IMR-90 (cell line): ENCODE data around the gene DDI2. TPM values are rescaled to one million over a fixed set of nuclear protein-coding genes. Genes with fewer than 3 reads are reported as not detected.

Source experiments
- ATAC-seq: fragments of 200-7000 bp; cut with Tn5 transposase; 2 replicates; pipeline ENCODE4 v1.9.1; 2020; ENCODE audit warnings: low read depth, mild to moderate bottlenecking, moderate library complexity
- BruUV-seq: library from RNA; stranded (reverse); fragments of 400-500 nt; replicated peaks from 2 replicates; lab custom pipeline; 2021; lab: Mats Ljungman, UMichigan
- CTCF ChIA-PET: fragments of 300-600 bp; formaldehyde crosslinking; extraction: SDS; loops from one replicate; lab custom pipeline; 2021; ENCODE audit warnings: antibody characterized with exemption; lab: Yijun Ruan, JAX
- POLR2A ChIA-PET: fragments of 300-600 bp; sonication (Branson Sonifier 250); formaldehyde crosslinking; loops from one replicate; lab custom pipeline; 2022; ENCODE audit warnings: antibody characterized with exemption; ENCODE audit not compliant: unreplicated experiment; lab: Charles Lee
- DNase-seq: peaks from one replicate; pipeline ENCODE4 v3.0.0; 2013
- H2AFZ ChIP-seq: replicated peaks from 2 replicates; pipeline ENCODE3; 2013; ENCODE audit warnings: low read length, mild to moderate bottlenecking; ENCODE audit not compliant: poor library complexity
- H2AK5ac ChIP-seq: 2 replicates; pipeline ENCODE4 v1.6.1; 2013; ENCODE audit warnings: low read depth, low read length, inconsistent platforms
- H2AK9ac ChIP-seq: replicated peaks from 2 replicates; pipeline ENCODE3; 2013; ENCODE audit warnings: mild to moderate bottlenecking, low read depth, low read length, moderate library complexity; ENCODE audit not compliant: poor library complexity
- H2BK120ac ChIP-seq: 2 replicates; pipeline ENCODE4 v1.6.1; 2013; ENCODE audit warnings: low read depth, low read length, inconsistent platforms
- H2BK15ac ChIP-seq: 3 replicates; pipeline ENCODE4 v1.6.1; 2013; ENCODE audit warnings: low read depth, low read length, inconsistent platforms
- H2BK20ac ChIP-seq: 2 replicates; pipeline ENCODE4 v1.6.1; 2013; ENCODE audit warnings: low read depth, mild to moderate bottlenecking, inconsistent platforms, low read length, moderate library complexity
- H2BK5ac ChIP-seq: 2 replicates; pipeline ENCODE4 v1.6.1; 2013; ENCODE audit warnings: mild to moderate bottlenecking, low read depth, low read length, inconsistent platforms; ENCODE audit not compliant: poor library complexity, severe bottlenecking
- H3K14ac ChIP-seq: replicated peaks from 2 replicates; pipeline ENCODE4 v1.6.1; 2013; ENCODE audit warnings: low read depth, low read length, inconsistent platforms
- H3K18ac ChIP-seq: 2 replicates; pipeline ENCODE4 v1.6.1; 2013; ENCODE audit warnings: low read depth, low read length, control low read depth
- H3K23ac ChIP-seq: 2 replicates; pipeline ENCODE4 v1.6.1; 2013; ENCODE audit warnings: low read depth, low read length, inconsistent platforms
- H3K27ac ChIP-seq: 2 replicates; pipeline ENCODE4 v1.5.1; 2013; ENCODE audit warnings: mild to moderate bottlenecking, control low read depth, low read length; ENCODE audit not compliant: insufficient read depth
- H3K27me3 ChIP-seq: 2 replicates; pipeline ENCODE4 v1.6.1; 2013; ENCODE audit warnings: low read length; ENCODE audit not compliant: control insufficient read depth, insufficient read depth
- H3K36me3 ChIP-seq: 2 replicates; pipeline ENCODE4 v1.6.1; 2013; ENCODE audit warnings: low read length, mixed read lengths; ENCODE audit not compliant: control insufficient read depth, insufficient read depth
- H3K4ac ChIP-seq: 2 replicates; pipeline ENCODE4 v1.6.1; 2013; ENCODE audit warnings: low read depth, low read length, inconsistent platforms
- H3K4me1 ChIP-seq: 2 replicates; pipeline ENCODE4 v1.6.1; 2013; ENCODE audit warnings: low read length, mixed read lengths; ENCODE audit not compliant: control insufficient read depth, insufficient read depth
- H3K4me2 ChIP-seq: 2 replicates; pipeline ENCODE4 v1.6.1; 2013; ENCODE audit warnings: low read depth, mild to moderate bottlenecking, control low read depth, low read length, moderate library complexity
- H3K4me3 ChIP-seq: 2 replicates; pipeline ENCODE4 v1.5.1; 2013; ENCODE audit warnings: low read depth, mild to moderate bottlenecking, control low read depth, low read length, moderate library complexity; ENCODE audit not compliant: insufficient read depth
- H3K56ac ChIP-seq: 2 replicates; pipeline ENCODE4 v1.6.1; 2013; ENCODE audit warnings: low read length, inconsistent platforms; ENCODE audit not compliant: insufficient read depth; ENCODE audit errors: extremely low read depth
- H3K79me1 ChIP-seq, 2 experiments: 2 replicates each; pipeline ENCODE4 v1.6.1; 2013; ENCODE audit warnings: low read length in 2 of 2, inconsistent platforms in 1 of 2, low read depth in 1 of 2
- H3K9ac ChIP-seq: 2 replicates; pipeline ENCODE4 v1.6.1; 2013; ENCODE audit warnings: low read depth, low read length, control low read depth
- H3K9me1 ChIP-seq: 2 replicates; pipeline ENCODE4 v1.6.1; 2013; ENCODE audit warnings: low read length, inconsistent platforms; ENCODE audit not compliant: insufficient read depth
- H3K9me3 ChIP-seq: 2 replicates; pipeline ENCODE4 v1.6.1; 2013; ENCODE audit warnings: low read length; ENCODE audit not compliant: control insufficient read depth, insufficient read depth
- H4K20me1 ChIP-seq: 2 replicates; pipeline ENCODE4 v1.6.1; 2013; ENCODE audit warnings: low read length, inconsistent platforms; ENCODE audit not compliant: insufficient read depth
- H4K5ac ChIP-seq: 2 replicates; pipeline ENCODE4 v1.6.1; 2013; ENCODE audit warnings: mild to moderate bottlenecking, low read depth, low read length, control low read depth
- H4K8ac ChIP-seq, 2 experiments: 2 replicates each; pipeline ENCODE4 v1.6.1; 2013; ENCODE audit warnings: low read depth in 2 of 2, low read length in 2 of 2, control low read depth in 1 of 2, inconsistent platforms in 1 of 2
- H4K91ac ChIP-seq: 2 replicates; pipeline ENCODE4 v1.6.1; 2013; ENCODE audit warnings: low read depth, low read length, inconsistent platforms; ENCODE audit not compliant: insufficient read depth
- FOS ChIP-seq: fragments of 150-350 bp; IDR thresholded peaks from 2 replicates; pipeline ENCODE4 v1.6.1; 2016; ENCODE audit warnings: low read depth, low read length
- MXI1 ChIP-seq: IDR thresholded peaks from 2 replicates; pipeline ENCODE4 v1.6.1; 2012; ENCODE audit warnings: low read depth, mild to moderate bottlenecking, low read length, moderate library complexity, borderline replicate concordance
- WGBS, 2 experiments: methylation state at CpG; one replicate each; pipeline versions ENCODE4 v1.1.5 to v1.1.7; 2013; ENCODE audit warnings: missing lambda C conversion rate in 2 of 2; ENCODE audit not compliant: insufficient read length in 1 of 2; ENCODE audit errors: extremely low coverage in 2 of 2; 5-methylcytosine and 5-hydroxymethylcytosine counted together
- dilution Hi-C: fragments of 300-500 bp; cut with HindIII; formaldehyde crosslinking; loops from one replicate; pipeline ENCODE4 v1.14.3; 2018; ENCODE audit warnings: low sequenced_read_pairs; ENCODE audit not compliant: unreplicated experiment
- in situ Hi-C: fragments of 300-500 bp; cut with MboI; formaldehyde crosslinking; loops from 3 replicates; pipeline ENCODE4 v1.14.3; 2019; ENCODE audit warnings: low sequenced_read_pairs, inconsistent platforms, mixed read lengths
- intact Hi-C: fragments of 100-400 bp; cut with micrococcal nuclease; formaldehyde crosslinking; loops from 2 replicates; pipeline ENCODE4 v1.10.0; 2022
- polyA plus RNA-seq, 3 experiments: library from polyadenylated mRNA; depleted of rRNA; stranded (reverse); fragments of >200 nt; gene quantifications; 2 replicates each; pipeline ENCODE4 v1.2.3, GENCODE V29; 2012; ENCODE audit warnings: low replicate concordance in 1 of 3
- total RNA-seq: library from RNA; depleted of rRNA; stranded (reverse); fragments of >200 nt; gene quantifications from 2 replicates; pipeline ENCODE4 v1.2.3, GENCODE V29; 2012

Gene DDI2
- total and polyA plus RNA-seq, 2 of the 4 experiments (the other 2 are of a cell fraction) = 6.0 to 13.4 TPM

DNA sequence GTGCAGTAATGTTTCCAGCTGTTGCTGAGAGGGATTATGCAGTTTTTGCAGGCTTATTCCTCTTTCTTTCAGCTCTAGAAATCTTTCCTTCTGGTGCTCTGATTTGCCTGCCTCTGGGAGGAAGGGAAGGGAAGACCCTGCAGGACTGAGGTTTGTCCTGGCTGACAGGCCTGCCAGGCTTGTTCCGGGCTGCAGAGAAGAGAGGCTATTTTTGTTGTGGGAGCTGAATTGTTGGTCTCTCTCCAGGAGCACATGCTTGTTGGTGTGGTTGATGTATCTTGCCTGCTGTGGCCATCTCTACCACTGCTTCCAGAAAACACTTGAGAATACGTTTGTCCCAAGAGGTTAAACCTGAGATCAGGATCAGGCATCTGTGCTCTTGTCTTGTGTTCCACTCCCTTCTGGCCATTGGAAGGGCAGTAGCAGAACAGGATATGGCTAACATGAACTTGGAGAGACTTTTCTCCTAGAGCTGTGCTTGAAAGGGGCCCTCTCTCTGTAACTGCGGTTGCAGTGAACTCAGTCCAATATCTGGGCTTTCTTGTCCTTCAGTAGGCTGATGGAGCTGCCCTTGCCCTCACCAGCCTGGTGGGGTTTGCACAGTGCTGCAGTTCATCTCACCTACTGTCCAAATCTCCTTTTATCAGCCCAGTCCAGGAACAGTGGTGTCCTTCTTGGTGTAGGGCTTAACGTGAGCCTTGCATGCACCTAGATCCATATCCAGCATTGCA lies 97.3 kb downstream of the DDI2 start:
- Histone ChIP-seq H2BK5ac (no peak overlapping the region), H4K5ac (no peak overlapping the region), H3K14ac (peak overlapping the region; percentile 43; the same call in 1 of the 2 replicates), H3K9ac (no peak overlapping the region), H3K9me1 (peaks cover 9% of the 10 kb centered on the region), H3K4me1 (peaks cover 5% of the 10 kb centered on the region), H3K4me2 (no peak overlapping the region; the same call in 1 of the 2 replicates), H3K27ac (peak overlapping the region; percentile 45; the same call in 1 of the 2 replicates), H3K4me3 (no peak overlapping the region), H3K56ac (no peak overlapping the region), H3K79me1 (peaks cover 40 to 59% of the 10 kb centered on the region in 2 experiments), H3K18ac (no peak overlapping the region), H3K23ac (0 out of 2 replicates have a peak overlapping the region, but pooled peaks have one; percentile 13), H2BK20ac (0 out of 2 replicates have a peak overlapping the region, but pooled peaks have one; percentile 2), H4K20me1 (peaks cover 39% of the 10 kb centered on the region), H3K9me3 (no peaks in the 10 kb centered on the region), H2AFZ (peak overlapping the region; percentile 5), H2BK120ac (no peak overlapping the region), H4K8ac (0 out of 4 replicates have a peak overlapping the region, but pooled peaks of 1 of the 2 experiments have one; percentile 2), H2AK9ac (peak overlapping the region; percentile 4), H2AK5ac (peak overlapping the region; percentile 23; the same call in 1 of the 2 replicates), H4K91ac (no peak overlapping the region), H3K36me3 (peaks cover 30% of the 10 kb centered on the region), H3K27me3 (no peaks in the 10 kb centered on the region), H2BK15ac (peak overlapping the region; percentile 2; the same call in 1 of the 3 replicates), H3K4ac (peak overlapping the region; percentile 35)
- ChIA-PET POLR2A (no interaction called here), CTCF (no interaction called here)
- dilution Hi-C loops (no loop called here), intact Hi-C loops (no loop called here), in situ Hi-C loops (no loop called here)
- no TSS peak for BruUV-seq
- DNase-seq (peak; percentile 75), ATAC-seq (peak; percentile 90)
- WGBS, 2 experiments = no CpG with 5 or more reads among the region's 4 CpGs
- TF ChIP-seq MXI1 = peak; percentile 67; the same call in 1 of the 2 replicates
- TF ChIP-seq FOS = no peak
